Lower lobe of right lung (tissue), 2 donors: ENCODE results near the gene MTERF4. TPM values are rescaled to one million over a fixed set of nuclear protein-coding genes. Genes with fewer than 3 reads are reported as not detected.

Experiments used
- ATAC-seq, 2 donors: fragments of 200-7000 bp; cut with Tn5 transposase; one replicate each; pipeline ENCODE4 v1.9.1; 2020 to 2022; ENCODE audit warnings: mild to moderate bottlenecking in 2 of 2, moderate library complexity in 2 of 2
- DNase-seq: peaks from one replicate; pipeline ENCODE4 v3.0.0-alpha.2; 2020
- H3K27ac ChIP-seq: fragments of 200-600 bp; one replicate; pipeline ENCODE4 v1.8.0; 2022
- H3K27me3 ChIP-seq: fragments of 200-600 bp; one replicate; pipeline ENCODE4 v1.8.0; 2022; ENCODE audit warnings: low read depth
- H3K36me3 ChIP-seq: fragments of 200-600 bp; one replicate; pipeline ENCODE4 v1.8.0; 2022; ENCODE audit warnings: mild to moderate bottlenecking
- H3K4me1 ChIP-seq: fragments of 200-600 bp; one replicate; pipeline ENCODE4 v1.8.0; 2022
- H3K4me3 ChIP-seq: fragments of 200-600 bp; one replicate; pipeline ENCODE4 v1.8.0; 2022; ENCODE audit warnings: mild to moderate bottlenecking
- H3K9me3 ChIP-seq: fragments of 200-600 bp; one replicate; pipeline ENCODE4 v1.8.0; 2022
- intact Hi-C: fragments of 100-400 bp; cut with DNase I; formaldehyde crosslinking; loops from one replicate; pipeline ENCODE4 v1.11.0; 2022
- total RNA-seq: library from RNA; stranded (reverse); fragmentation: NEBNext Ultra II Directional; extraction: Animal tissue kit (Norgen Biotek cat#: 25700); gene quantifications from one replicate; pipeline ENCODE4 v1.2.1, GENCODE V29; 2021
- TF ChIP-seq, protein P1 (sequence below): fragments of 200-600 bp; IDR thresholded peaks from one replicate; pipeline ENCODE4 v1.8.0; 2022; ENCODE audit warnings: antibody characterized with exemption, mild to moderate bottlenecking
- donor health status: DM: no; HTN: yes; CAD: no; lungs with severe emphysema.

The MTERF4 gene
- total RNA-seq, 1 donor from 2014 or later = 32.0 TPM

DNA sequence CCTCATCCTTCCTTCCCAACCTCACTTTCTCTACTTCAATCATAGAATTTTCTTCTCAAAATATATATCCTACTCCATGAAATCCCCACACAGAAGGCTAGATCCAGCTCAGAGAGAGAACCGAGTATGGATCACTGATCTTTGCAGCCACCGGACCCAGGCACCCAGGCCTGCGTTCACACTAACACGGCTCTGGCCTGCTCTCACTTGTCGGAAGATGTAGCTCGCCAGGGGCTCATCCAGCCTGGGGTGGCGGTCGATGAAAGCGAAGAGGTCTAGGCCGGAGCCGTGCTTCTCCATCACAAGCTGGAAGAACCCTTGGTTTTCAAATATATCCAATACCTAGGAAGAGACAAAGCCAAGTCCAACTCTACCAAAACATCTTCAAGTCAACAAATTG lies 12.7 kb upstream of the MTERF4 start:
- intact Hi-C loops = no loop called here
- Histone ChIP-seq H3K9me3 (no peaks in the 10 kb centered on the region), H3K36me3 (peaks cover 4% of the 10 kb centered on the region), H3K27me3 (no peaks in the 10 kb centered on the region), H3K4me3 (no peak overlapping the region), H3K4me1 (no peaks in the 10 kb centered on the region), H3K27ac (no peak overlapping the region)
- DNase-seq (no peak), ATAC-seq (no peak)
- TF ChIP-seq, protein P1, sequence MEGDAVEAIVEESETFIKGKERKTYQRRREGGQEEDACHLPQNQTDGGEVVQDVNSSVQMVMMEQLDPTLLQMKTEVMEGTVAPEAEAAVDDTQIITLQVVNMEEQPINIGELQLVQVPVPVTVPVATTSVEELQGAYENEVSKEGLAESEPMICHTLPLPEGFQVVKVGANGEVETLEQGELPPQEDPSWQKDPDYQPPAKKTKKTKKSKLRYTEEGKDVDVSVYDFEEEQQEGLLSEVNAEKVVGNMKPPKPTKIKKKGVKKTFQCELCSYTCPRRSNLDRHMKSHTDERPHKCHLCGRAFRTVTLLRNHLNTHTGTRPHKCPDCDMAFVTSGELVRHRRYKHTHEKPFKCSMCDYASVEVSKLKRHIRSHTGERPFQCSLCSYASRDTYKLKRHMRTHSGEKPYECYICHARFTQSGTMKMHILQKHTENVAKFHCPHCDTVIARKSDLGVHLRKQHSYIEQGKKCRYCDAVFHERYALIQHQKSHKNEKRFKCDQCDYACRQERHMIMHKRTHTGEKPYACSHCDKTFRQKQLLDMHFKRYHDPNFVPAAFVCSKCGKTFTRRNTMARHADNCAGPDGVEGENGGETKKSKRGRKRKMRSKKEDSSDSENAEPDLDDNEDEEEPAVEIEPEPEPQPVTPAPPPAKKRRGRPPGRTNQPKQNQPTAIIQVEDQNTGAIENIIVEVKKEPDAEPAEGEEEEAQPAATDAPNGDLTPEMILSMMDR = no peak

DNA sequence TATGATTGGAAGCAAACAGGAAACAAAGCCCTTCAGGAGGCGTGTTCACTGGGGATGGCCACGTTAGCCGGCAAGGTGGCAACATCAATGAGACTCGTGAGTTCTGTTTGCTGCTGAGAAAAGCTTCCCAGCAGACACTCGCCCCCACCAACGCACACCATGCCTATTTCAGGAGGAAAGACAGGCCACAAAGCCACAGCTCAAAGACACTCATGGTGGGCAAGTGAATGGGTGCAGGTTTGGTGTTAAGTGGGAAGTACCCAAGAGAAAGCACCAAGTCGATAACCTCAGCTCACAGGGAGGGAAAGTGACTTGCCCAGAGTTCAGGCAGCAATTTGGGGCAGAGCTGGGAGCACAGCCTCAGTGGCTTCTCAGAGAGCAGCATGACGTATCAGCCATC lies 10.5 kb upstream of the MTERF4 start:
- no peak overlapping the region for H3K4me3 ChIP-seq
- TF ChIP-seq, protein P1 = no peak
- H3K9me3 ChIP-seq = no peaks in the 10 kb centered on the region
- intact Hi-C loops = no loop called here
- DNase-seq = no peak
- H3K27ac ChIP-seq = no peak overlapping the region
- H3K27me3 ChIP-seq = no peaks in the 10 kb centered on the region
- peaks cover 4% of the 10 kb centered on the region for H3K36me3 ChIP-seq
- ATAC-seq = no peak
- peaks cover 11% of the 10 kb centered on the region for H3K4me1 ChIP-seq

DNA sequence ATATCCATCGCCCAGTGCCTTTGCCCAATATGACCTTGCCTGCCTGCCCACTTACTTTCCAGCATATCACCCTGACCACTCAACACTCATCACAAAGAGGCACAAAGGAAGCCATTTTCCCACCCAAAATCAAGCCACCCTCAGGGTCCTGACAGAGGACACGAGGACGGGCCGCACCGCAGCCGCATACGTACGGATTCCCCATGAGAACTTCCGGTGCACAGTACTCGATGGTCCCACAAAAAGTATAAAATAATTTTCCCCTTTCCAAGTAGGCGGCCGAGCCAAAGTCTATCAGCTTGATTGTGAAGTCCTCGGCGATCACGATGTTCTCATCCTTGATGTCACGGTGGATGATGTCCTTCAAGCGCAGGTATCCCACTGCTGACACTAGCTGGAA lies 10.0 kb upstream of the MTERF4 start:
- TF ChIP-seq, protein P1 = no peak
- ATAC-seq (no peak), DNase-seq (no peak)
- H3K4me3 ChIP-seq = no peak overlapping the region
- H3K9me3 ChIP-seq = no peaks in the 10 kb centered on the region
- no peak overlapping the region for H3K27ac ChIP-seq
- H3K27me3 ChIP-seq = no peaks in the 10 kb centered on the region
- intact Hi-C loops = no loop called here
- H3K36me3 ChIP-seq = peaks cover 4% of the 10 kb centered on the region
- H3K4me1 ChIP-seq = peaks cover 11% of the 10 kb centered on the region

DNA sequence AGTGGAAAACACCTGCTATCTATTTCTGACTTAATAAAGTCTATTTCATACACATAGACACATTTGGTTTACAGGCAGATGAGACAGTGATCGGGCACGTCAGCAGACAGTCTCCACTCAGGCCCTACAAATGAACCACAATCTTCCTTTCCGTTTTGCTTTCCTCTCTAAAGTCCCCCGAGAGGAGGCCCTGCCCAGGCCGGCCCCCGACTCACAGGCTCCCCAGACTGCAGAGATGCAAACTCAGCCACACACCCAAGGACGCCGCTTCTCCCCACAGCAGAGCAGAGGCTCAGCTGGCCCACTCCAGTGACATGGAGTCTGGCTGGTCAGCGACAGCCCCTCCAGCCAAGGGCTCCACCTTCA lies 9.3 kb upstream of the MTERF4 start:
- Histone ChIP-seq H3K27me3 (no peaks in the 10 kb centered on the region), H3K9me3 (no peaks in the 10 kb centered on the region), H3K36me3 (peaks cover 4% of the 10 kb centered on the region), H3K4me1 (peaks cover 11% of the 10 kb centered on the region), H3K27ac (no peak overlapping the region), H3K4me3 (no peak overlapping the region)
- intact Hi-C loops = no loop called here
- ATAC-seq (no peak), DNase-seq (no peak)
- TF ChIP-seq, protein P1 = no peak

DNA sequence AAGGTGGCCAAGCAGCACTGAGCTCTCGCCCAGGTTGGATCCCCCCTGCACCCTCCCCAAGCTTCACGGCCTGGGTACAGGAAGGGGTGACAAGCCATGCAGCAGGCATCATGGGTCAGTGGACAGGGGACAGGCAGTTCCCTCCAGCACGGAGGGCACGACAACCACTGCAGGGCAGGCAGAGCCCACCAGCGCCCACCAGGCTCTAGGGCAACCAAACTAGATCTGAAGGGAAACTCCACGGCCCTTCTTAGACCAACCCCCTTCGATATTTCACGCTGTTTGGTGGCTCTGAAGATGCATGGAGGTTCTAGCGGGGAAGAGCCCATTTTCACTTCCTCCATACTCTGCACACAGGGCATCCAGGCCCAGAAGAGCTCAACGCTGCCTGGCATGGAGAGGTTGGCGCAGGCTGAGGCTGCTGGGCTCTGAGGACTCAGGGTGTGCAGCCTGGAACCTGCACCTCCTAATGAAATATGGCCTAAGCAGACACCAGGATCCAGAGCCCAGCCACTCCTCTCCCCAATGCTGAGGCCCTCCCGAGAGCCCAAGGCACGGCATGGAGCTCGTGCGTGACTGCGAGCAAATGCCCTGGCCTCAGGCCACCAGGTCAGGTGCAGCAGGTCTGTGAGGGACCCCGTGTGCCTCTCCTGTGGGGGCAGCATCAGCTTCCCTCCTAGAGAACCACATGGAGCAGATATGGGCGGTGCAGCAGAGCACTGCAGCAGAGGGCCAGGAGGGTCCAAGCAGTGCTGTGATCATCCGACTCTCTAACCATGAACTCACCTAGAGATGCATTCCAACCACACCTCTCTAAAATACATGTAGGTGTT lies 8.7 kb upstream of the MTERF4 start:
- H3K9me3 ChIP-seq = no peaks in the 10 kb centered on the region
- TF ChIP-seq, protein P1 = no peak
- no peak overlapping the region for H3K4me3 ChIP-seq
- ATAC-seq (peak in 1 of 2 donors; percentile 27), DNase-seq (no peak)
- intact Hi-C loops = no loop called here
- H3K36me3 ChIP-seq = peaks cover 4% of the 10 kb centered on the region
- peaks cover 11% of the 10 kb centered on the region for H3K4me1 ChIP-seq
- no peaks in the 10 kb centered on the region for H3K27me3 ChIP-seq
- H3K27ac ChIP-seq = peak overlapping the region; percentile 53
